Measurements from ENCODE around the gene MOV10L1. TPM values are rescaled to one million over a fixed set of nuclear protein-coding genes. Genes with fewer than 3 reads are reported as not detected.

MOV10L1 gene
- total RNA-seq, 1 donor: not detected

GRCh38 chr22:50205781-50206569 lies 116.2 kb downstream of the MOV10L1 start:
- no peaks in the 10 kb centered on the region for H3K9me3 ChIP-seq (ENCODE audit: low read depth, low read length)
- peaks cover 63% of the 10 kb centered on the region for H3K4me1 ChIP-seq (ENCODE audit: insufficient read depth, low read length)

GRCh38 chr22:50206599-50206998 lies 116.8 kb downstream of the MOV10L1 start:
- Histone ChIP-seq H3K9me3 (ENCODE audit: low read depth, low read length) (no peaks in the 10 kb centered on the region), H3K4me1 (ENCODE audit: insufficient read depth, low read length) (peaks cover 61% of the 10 kb centered on the region), H3K27me3 (ENCODE audit: insufficient read depth, low read length) (no peaks in the 10 kb centered on the region), H3K4me3 (ENCODE audit: low read length) (no peak overlapping the region)

More at GRCh38 chr22:50205781-50206569, 116.2 kb downstream of the MOV10L1 start:
- Histone ChIP-seq H3K4me3 (ENCODE audit: low read length) (no peak overlapping the region), H3K27me3 (ENCODE audit: insufficient read depth, low read length) (no peaks in the 10 kb centered on the region)

GRCh38 chr22:50207383-50208140 lies 117.8 kb downstream of the MOV10L1 start:
- peaks cover 51% of the 10 kb centered on the region for H3K4me1 ChIP-seq (ENCODE audit: insufficient read depth, low read length)
- H3K9me3 ChIP-seq (ENCODE audit: low read depth, low read length): no peaks in the 10 kb centered on the region
- H3K27me3 ChIP-seq (ENCODE audit: insufficient read depth, low read length): no peaks in the 10 kb centered on the region
- H3K4me3 ChIP-seq (ENCODE audit: low read length): no peak overlapping the region

- H3K4me1 ChIP-seq (ENCODE audit: insufficient read depth, low read length): peaks cover 43% of the 10 kb centered on the region
- H3K27me3 ChIP-seq (ENCODE audit: insufficient read depth, low read length): no peaks in the 10 kb centered on the region
- H3K4me3 ChIP-seq (ENCODE audit: low read length): no peak overlapping the region
- H3K9me3 ChIP-seq (ENCODE audit: low read depth, low read length): no peaks in the 10 kb centered on the region
These were observed 118.7 kb downstream of the MOV10L1 start for GRCh38 chr22:50208430-50208938.

GRCh38 chr22:50208939-50209892 lies 119.4 kb downstream of the MOV10L1 start:
- H3K27me3 ChIP-seq (ENCODE audit: insufficient read depth, low read length): no peaks in the 10 kb centered on the region
- H3K9me3 ChIP-seq (ENCODE audit: low read depth, low read length): no peaks in the 10 kb centered on the region
- peaks cover 37% of the 10 kb centered on the region for H3K4me1 ChIP-seq (ENCODE audit: insufficient read depth, low read length)
- H3K4me3 ChIP-seq (ENCODE audit: low read length): no peak overlapping the region

- H3K4me3 ChIP-seq (ENCODE audit: low read length): no peak overlapping the region
These were observed 120.1 kb downstream of the MOV10L1 start for GRCh38 chr22:50209893-50210292.

GRCh38 chr22:50210378-50211139 lies 120.8 kb downstream of the MOV10L1 start:
- Histone ChIP-seq H3K27me3 (ENCODE audit: insufficient read depth, low read length) (no peaks in the 10 kb centered on the region), H3K9me3 (ENCODE audit: low read depth, low read length) (no peaks in the 10 kb centered on the region), H3K4me3 (ENCODE audit: low read length) (no peak overlapping the region), H3K4me1 (ENCODE audit: insufficient read depth, low read length) (peaks cover 25% of the 10 kb centered on the region)

More at GRCh38 chr22:50209893-50210292, 120.1 kb downstream of the MOV10L1 start:
- Histone ChIP-seq H3K27me3 (ENCODE audit: insufficient read depth, low read length) (no peaks in the 10 kb centered on the region), H3K9me3 (ENCODE audit: low read depth, low read length) (no peaks in the 10 kb centered on the region), H3K4me1 (ENCODE audit: insufficient read depth, low read length) (peaks cover 30% of the 10 kb centered on the region)

GRCh38 chr22:50211147-50211546 lies 121.3 kb downstream of the MOV10L1 start:
- Histone ChIP-seq H3K4me1 (ENCODE audit: insufficient read depth, low read length) (peaks cover 25% of the 10 kb centered on the region), H3K4me3 (ENCODE audit: low read length) (no peak overlapping the region), H3K9me3 (ENCODE audit: low read depth, low read length) (no peaks in the 10 kb centered on the region), H3K27me3 (ENCODE audit: insufficient read depth, low read length) (no peaks in the 10 kb centered on the region)

Other genes with a start within 250 kb of the MOV10L1 start
- gene ZBED4, start 236.2 kb upstream of the MOV10L1 start, total RNA-seq: 20.8 TPM
- gene ALG12, start 171.6 kb upstream of the MOV10L1 start, total RNA-seq: 6.8 TPM
- gene CRELD2, start 171.4 kb upstream of the MOV10L1 start, total RNA-seq: 13.6 TPM
- 172 TPM for gene PIM3, start 129.2 kb upstream of the MOV10L1 start, total RNA-seq
- gene IL17REL, start 77.2 kb upstream of the MOV10L1 start, total RNA-seq: not detected
- gene TTLL8, start 31.7 kb upstream of the MOV10L1 start, total RNA-seq: not detected
- gene MLC1, start 4.6 kb upstream of the MOV10L1 start, total RNA-seq: 2.8 TPM
- 0.94 TPM for gene PANX2, start 80.7 kb downstream of the MOV10L1 start, total RNA-seq
- gene TRABD, start 95.9 kb downstream of the MOV10L1 start, total RNA-seq: 44.0 TPM
- 11.8 TPM for gene SELENOO, start 111.0 kb downstream of the MOV10L1 start, total RNA-seq
- 45.1 TPM for gene TUBGCP6, start 155.0 kb downstream of the MOV10L1 start, total RNA-seq
- gene HDAC10, start 161.3 kb downstream of the MOV10L1 start, total RNA-seq: 36.4 TPM
- gene MAPK12, start 171.7 kb downstream of the MOV10L1 start, total RNA-seq: 0.73 TPM
- 1.3 TPM for gene MAPK11, start 180.4 kb downstream of the MOV10L1 start, total RNA-seq
- 66.0 TPM for gene PLXNB2, start 217.6 kb downstream of the MOV10L1 start, total RNA-seq
- 1.0 TPM for gene DENND6B, start 237.0 kb downstream of the MOV10L1 start, total RNA-seq

Measured in mononuclear cell (primary cell).